ENCODE results near the gene MBD6. TPM values are rescaled to one million over a fixed set of nuclear protein-coding genes. Genes with fewer than 3 reads are reported as not detected.

The MBD6 gene
- total RNA-seq, 1 experiment from 2014 or later: 140 TPM

- peaks cover 45% of the 10 kb centered on the region for H3K36me3 ChIP-seq (ENCODE audit: insufficient read depth, low read length, poor library complexity, severe bottlenecking)
- intact Hi-C loops (cut with micrococcal nuclease; ENCODE audit: unreplicated experiment): no loop called here
- H3K9me3 ChIP-seq (ENCODE audit: low read depth, low read length, poor library complexity, severe bottlenecking): no peaks in the 10 kb centered on the region
- H3K27me3 ChIP-seq (replicated peaks; ENCODE audit: insufficient read depth, low read depth, low read length, poor library complexity): no peaks in the 10 kb centered on the region
- TF ChIP-seq EZH2 (IDR thresholded peaks at IDR 0.05; ENCODE audit: borderline replicate concordance, low read depth, low read length, poor library complexity, severe bottlenecking) (no peak), CTCF (conservative IDR thresholded peaks at IDR 0.05; ENCODE audit: low read depth, low read length) (no peak)
- no peaks in the 10 kb centered on the region for H3K4me1 ChIP-seq (ENCODE audit: insufficient read depth, low read length, poor library complexity, severe bottlenecking)
- H3K4me3 ChIP-seq (ENCODE audit: low read depth, low read length, poor library complexity, severe bottlenecking): no peak overlapping the region
- H3K27ac ChIP-seq (ENCODE audit: low read depth, low read length, poor library complexity, severe bottlenecking): no peak overlapping the region
- CTCF ChIA-PET: no interaction called here
- POLR2A ChIA-PET (ENCODE audit: low non-redundant PET): no interaction called here
- no peak for DNase-seq (ENCODE audit: low spot score)
- BruUV-seq (replicated peaks): no TSS peak
Observed at GRCh38 chr12:57535764-57536596, 13.4 kb downstream of the MBD6 start.

GRCh38 chr12:57536597-57536942, 13.9 kb downstream of the MBD6 start:
- no TSS peak for BruUV-seq (replicated peaks)
- peaks cover 42% of the 10 kb centered on the region for H3K36me3 ChIP-seq (ENCODE audit: insufficient read depth, low read length, poor library complexity, severe bottlenecking)
- H3K4me1 ChIP-seq (ENCODE audit: insufficient read depth, low read length, poor library complexity, severe bottlenecking): no peaks in the 10 kb centered on the region
- intact Hi-C loops (cut with micrococcal nuclease; ENCODE audit: unreplicated experiment): no loop called here
- ChIA-PET CTCF (no interaction called here), POLR2A (ENCODE audit: low non-redundant PET) (no interaction called here)
- no peaks in the 10 kb centered on the region for H3K27me3 ChIP-seq (replicated peaks; ENCODE audit: insufficient read depth, low read depth, low read length, poor library complexity)
- H3K4me3 ChIP-seq (ENCODE audit: low read depth, low read length, poor library complexity, severe bottlenecking): no peak overlapping the region
- no peak overlapping the region for H3K27ac ChIP-seq (ENCODE audit: low read depth, low read length, poor library complexity, severe bottlenecking)
- TF ChIP-seq CTCF (conservative IDR thresholded peaks at IDR 0.05; ENCODE audit: low read depth, low read length) (no peak), EZH2 (IDR thresholded peaks at IDR 0.05; ENCODE audit: borderline replicate concordance, low read depth, low read length, poor library complexity, severe bottlenecking) (no peak)
- H3K9me3 ChIP-seq (ENCODE audit: low read depth, low read length, poor library complexity, severe bottlenecking): no peaks in the 10 kb centered on the region
- no peak for DNase-seq (ENCODE audit: low spot score)

GRCh38 chr12:57539134-57539768, 16.6 kb downstream of the MBD6 start:
- no peak for DNase-seq (ENCODE audit: low spot score)
- ChIA-PET POLR2A (ENCODE audit: low non-redundant PET) (no interaction called here), CTCF (no interaction called here)
- no peaks in the 10 kb centered on the region for H3K4me1 ChIP-seq (ENCODE audit: insufficient read depth, low read length, poor library complexity, severe bottlenecking)
- intact Hi-C loops (cut with micrococcal nuclease; ENCODE audit: unreplicated experiment): no loop called here
- H3K9me3 ChIP-seq (ENCODE audit: low read depth, low read length, poor library complexity, severe bottlenecking): no peaks in the 10 kb centered on the region
- no peaks in the 10 kb centered on the region for H3K27me3 ChIP-seq (replicated peaks; ENCODE audit: insufficient read depth, low read depth, low read length, poor library complexity)
- no peak for TF ChIP-seq EZH2 (IDR thresholded peaks at IDR 0.05; ENCODE audit: borderline replicate concordance, low read depth, low read length, poor library complexity, severe bottlenecking)
- TF ChIP-seq CTCF (conservative IDR thresholded peaks at IDR 0.05; ENCODE audit: low read depth, low read length): no peak
- H3K4me3 ChIP-seq (ENCODE audit: low read depth, low read length, poor library complexity, severe bottlenecking): no peak overlapping the region
- BruUV-seq (replicated peaks): no TSS peak
- H3K27ac ChIP-seq (ENCODE audit: low read depth, low read length, poor library complexity, severe bottlenecking): no peak overlapping the region
- H3K36me3 ChIP-seq (ENCODE audit: insufficient read depth, low read length, poor library complexity, severe bottlenecking): peaks cover 21% of the 10 kb centered on the region

All from A673 (cell line).